NCI-H1105 (cell line): Measurements from ENCODE around the gene DIP2B.

ENCODE experiments used
- DNase-seq: peaks from one replicate; lab custom pipeline; 2025; lab: John Stamatoyannopoulos, UW

DIP2B gene

GRCh38 chr12:50611021-50611744, 106.4 kb downstream of the DIP2B start:
- no peak for DNase-seq

GRCh38 chr12:50612882-50613281, 108.1 kb downstream of the DIP2B start:
- no peak for DNase-seq

DNA sequence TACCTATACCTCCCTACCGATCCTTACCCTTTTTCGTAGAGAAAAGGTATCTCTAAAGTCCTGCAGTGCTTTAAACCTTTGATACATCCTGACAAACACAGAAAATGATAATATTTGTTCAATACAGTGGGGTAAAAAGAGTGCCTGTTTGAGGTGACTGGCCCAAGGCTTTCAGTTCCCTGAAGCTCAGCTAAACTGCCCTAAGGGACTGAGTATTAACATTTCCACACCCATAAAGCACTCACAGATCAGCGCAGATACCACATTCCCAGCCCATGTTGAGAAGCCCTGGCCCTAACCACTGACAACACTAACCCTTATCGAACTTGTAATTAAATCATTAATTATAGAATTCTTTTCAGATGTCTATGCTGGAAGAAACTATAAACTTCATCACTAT, 108.7 kb downstream of the DIP2B start:
- DNase-seq = no peak

DNA sequence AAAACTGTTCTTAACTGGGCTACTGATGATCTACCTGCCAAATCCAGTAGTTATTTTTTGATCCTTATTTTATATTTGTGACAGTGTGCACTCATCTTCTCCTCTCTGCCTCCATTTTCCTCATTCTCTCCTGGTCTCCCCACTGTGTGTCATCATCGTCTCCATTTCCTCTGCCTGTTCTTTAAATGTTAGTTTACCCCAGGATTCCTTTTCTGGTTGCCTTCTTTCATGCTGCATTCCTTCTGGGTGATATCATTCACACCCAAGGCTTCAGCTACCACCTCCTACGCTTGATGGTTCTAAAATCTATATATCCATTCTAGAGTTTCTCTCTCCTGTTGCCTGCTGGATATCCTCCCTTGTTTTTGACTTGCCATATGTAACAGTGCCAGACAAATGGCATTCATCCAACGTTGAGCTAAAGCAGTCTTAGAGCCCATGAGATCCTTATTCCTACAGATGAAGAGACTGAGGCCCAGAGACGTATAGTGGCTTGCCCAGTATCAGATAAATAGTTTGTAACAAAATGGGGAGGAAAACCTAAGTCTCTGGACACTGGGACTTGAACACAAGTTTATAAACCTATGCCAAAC, 109.5 kb downstream of the DIP2B start:
- no peak for DNase-seq

DNA sequence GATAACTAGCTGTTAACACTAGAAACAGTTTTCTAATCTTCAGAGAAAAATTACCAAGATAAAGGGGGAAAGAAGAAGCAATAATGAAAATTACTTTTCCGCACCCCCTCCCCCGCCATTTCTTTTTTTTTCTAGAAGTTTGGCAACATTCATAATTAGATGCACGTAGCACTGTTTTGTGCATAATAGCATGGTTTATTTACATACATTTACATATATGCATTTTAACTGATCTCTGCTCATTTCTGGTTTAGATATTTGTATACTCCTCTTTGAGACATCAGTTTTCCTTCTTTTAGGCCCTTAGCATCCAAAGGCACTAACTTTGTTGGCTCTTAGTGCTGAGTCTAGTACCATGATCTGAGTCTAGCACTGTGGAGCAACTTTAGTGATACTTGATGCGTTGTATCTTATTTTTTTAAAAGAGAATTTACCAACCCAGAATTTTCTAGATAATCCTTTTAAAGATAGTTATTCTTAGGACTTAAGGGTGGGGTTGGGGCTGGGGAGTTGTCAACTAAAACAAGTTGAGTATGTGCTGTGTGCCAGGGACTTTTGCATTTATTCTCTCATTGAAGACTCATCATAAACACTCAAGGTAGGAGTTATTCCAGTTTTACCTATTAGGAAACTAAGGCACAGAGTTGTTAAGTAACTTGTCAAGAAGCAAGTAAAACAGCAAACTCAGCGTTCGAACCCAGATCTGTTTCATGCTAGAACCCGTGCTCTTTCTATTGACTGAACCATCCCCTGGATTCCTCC, 110.5 kb downstream of the DIP2B start:
- DNase-seq = no peak

DNA sequence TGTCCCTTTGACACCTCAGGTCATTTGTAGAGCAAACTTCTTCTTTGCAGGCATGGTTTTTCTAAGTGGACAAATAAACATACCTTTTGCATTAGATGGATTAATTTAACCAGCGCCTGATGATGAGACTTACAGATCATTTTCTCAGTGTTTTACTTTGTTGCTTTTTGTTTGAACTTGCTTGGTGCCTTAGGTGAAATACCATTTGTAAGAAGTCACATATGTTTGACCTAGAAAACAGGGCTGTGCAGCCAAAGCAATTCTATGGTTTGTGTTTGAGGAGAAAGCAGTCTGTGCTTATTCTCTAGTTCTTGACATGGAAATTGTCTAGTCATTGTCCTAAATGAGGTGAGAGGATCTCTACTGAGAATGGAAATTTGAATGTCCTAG, 111.1 kb downstream of the DIP2B start:
- no peak for DNase-seq

- DNase-seq = no peak
These were observed 112.9 kb downstream of the DIP2B start for GRCh38 chr12:50617657-50618056.

GRCh38 chr12:50618864-50619609, 114.3 kb downstream of the DIP2B start:
- DNase-seq = no peak

DNA sequence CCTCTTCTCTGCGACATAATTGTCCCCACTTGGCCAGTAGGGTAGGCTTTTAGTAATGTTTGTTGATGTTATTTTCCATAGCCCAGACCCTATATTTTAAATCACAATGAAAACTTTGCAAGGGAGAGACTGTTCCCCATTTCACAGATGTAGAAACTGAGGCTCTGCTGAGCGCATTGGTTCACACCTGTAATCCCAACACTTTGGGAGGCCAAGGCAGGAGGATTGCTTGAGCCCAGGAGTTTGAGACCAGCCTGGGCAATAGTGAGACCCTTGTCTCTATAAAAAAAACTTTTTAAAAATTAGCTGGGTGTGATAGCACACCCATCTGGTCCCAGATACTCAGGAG, 114.8 kb downstream of the DIP2B start:
- no peak for DNase-seq

GRCh38 chr12:50620109-50620977, 115.6 kb downstream of the DIP2B start:
- DNase-seq = no peak

DNA sequence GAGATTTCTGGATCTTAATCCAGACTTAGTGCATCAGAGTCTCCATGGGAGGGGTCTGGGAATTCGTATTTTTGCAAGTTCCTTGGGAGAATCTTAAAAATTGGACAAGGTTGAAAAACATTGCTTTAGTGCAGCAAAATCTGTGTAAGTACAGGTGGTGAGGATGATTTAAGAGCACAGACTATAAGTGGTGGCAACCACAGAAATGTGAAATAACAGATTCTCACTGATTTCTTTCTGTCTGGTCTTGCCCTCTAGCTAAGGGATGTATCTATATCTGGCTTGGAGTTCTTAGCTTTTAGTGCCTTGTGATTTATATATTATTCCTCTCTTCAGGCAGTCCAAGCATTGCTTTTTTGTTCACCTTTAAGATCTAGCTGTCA, 116.2 kb downstream of the DIP2B start:
- no peak for DNase-seq

DNA sequence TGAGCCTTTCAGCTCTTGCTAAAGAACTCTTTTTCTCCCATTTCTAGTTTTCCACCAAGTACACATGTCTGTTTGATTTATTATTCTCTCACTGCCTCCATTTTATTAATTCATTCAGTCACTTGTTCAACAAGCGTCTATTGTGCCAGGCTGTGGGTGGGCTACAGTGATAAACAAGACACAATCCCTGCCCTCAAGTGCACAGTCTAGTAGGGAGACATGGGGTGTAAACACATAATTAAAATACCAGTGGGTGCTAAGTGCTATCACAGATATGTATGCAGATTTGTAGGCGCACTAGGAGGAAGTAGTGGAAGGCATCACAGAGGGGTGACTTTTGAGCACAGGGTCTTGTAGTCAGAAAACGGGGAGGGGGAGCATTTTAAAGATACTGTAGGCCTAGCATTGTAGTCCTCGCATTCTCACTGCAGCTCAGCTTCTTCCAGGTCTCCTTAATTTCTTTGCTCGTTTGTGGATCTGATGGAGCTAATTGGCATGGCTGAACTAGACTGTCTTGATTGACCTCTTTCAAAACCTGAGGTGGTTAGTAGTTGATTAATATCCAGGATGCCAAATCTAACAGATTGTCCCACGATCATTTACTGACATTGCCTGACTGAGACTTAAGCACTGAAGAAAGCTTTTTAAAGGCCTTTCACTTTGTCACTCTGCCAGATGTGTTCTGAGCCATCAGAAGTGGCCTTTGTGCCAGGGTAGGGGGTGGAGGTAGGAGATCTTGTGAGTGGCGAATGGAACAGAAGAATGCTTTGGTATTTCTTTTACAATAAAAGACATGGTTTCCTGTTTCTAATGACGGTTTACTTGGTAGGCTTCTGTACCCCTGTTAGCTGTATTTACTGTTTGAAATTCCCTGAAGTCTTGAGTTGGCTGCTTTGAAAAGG, 116.9 kb downstream of the DIP2B start:
- DNase-seq = no peak

DNA sequence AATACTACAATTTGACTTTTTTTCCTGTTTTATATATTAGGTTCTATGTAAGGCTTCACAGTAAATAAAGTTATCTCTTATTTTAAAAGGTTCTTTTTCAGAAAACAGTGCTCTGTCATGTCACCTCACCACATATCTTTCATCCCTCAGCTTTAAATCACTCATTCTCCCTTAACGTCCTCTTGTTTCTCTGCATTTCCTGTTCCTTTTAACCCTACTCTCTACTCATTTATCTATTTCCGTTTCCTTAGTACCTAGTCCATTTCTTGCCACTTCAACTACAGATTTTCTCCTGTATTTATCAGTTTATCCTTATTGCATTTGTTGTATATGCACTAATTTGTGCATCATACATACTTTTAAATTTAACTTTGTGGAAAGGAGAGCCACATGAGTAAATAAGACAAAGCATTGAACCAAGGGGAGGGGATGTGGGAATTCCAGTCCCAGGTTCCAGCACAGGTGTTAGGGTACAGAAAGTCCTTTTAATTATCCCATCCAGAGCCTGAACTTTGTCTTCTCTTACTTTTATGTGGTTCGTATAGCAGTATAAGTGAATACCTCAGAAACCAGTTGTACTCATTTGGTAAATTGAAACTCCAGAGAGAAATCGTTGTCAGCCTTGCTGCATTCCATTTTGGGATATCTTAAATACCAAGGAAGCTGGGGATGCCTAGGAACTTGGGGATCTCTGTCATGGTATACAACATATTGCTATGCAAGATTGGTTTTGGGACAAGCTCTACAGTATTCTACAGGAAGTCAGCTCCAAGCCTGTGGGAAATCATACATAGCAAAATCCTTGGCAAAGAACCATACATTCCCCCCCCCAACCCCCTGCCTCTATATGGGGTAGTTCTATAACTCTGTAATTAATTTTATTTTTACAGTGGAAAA, 120.5 kb downstream of the DIP2B start:
- no peak for DNase-seq

DNA sequence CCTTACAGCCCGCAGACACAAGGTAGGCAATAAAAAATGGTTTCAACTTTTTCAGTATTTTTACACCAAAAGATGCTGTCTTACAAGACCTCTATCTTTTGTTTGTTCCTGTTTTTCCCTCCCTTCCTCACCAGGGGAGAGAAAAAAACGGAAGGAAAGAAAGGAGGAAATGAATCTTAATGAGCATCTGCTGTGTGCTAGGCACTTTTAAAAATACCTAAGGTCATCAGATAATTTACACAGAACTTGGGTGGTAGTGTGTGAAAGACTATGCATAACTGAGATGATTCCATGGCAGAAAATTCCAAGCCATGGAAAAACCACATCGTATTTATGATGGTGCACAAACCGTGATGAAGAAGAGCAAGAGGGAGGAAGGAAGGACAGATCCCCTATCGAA, 121.2 kb downstream of the DIP2B start:
- no peak for DNase-seq

GRCh38 chr12:50627491-50627890, 122.7 kb downstream of the DIP2B start:
- no peak for DNase-seq

DNA sequence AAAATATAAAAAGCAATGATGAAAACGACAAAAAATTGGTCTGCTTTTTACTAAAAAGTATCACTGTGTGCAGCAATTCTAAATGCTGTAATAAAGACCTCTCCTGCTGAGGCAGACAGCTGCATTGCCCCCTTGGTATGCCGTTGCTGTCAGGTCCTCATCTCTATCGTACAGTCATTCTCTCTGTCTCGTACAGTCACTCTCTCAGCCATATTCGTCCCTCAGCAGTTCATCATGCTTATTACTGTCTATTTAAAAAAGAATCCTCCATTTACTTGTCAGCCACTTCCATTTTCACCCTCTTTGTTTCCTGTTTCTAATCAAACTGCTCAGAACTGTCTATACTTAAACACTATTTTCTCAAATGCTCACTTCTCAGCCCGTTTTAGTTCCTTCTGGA, 123.6 kb downstream of the DIP2B start:
- DNase-seq = no peak

DNA sequence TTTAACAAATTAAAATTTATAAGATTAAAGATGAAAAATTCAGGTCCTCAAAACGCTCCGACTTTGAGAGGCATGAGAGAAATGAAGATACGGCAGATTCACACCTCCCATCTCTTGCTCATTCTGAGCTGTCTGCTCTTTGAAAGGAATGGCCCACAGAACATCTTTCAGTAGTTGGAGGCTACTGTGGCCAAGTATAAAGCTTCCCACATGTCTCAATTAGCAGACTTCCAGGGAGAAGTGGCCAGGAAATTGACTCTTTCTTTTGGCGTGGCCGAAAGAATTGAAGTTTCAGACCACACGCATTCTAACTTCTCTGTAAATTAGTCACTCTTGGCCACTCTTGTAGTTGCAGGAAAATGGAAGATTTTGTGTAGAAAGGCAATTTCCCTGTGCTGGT, 129.2 kb downstream of the DIP2B start:
- no peak for DNase-seq

DNA sequence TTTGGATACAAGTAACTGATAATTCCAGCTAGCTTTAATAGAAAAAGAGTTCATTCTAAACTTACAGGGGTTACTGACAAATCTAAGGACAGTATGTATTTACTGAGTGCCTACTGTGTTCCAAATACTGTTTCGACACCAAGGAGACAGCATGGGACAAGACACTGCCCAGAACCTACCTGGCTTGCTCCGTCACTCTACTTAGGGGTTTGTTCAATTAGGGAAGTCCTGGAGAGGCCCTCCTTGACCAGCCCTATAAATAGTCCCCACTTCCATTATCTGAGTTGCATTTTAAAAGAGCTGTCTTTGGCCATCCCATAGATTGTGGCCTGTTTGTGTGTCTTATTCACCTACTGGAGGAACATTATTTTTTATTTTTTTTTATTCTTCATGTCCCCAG, 129.6 kb downstream of the DIP2B start:
- DNase-seq = no peak

- no peak for DNase-seq
These were observed 130.6 kb downstream of the DIP2B start for GRCh38 chr12:50635364-50635763.

DNA sequence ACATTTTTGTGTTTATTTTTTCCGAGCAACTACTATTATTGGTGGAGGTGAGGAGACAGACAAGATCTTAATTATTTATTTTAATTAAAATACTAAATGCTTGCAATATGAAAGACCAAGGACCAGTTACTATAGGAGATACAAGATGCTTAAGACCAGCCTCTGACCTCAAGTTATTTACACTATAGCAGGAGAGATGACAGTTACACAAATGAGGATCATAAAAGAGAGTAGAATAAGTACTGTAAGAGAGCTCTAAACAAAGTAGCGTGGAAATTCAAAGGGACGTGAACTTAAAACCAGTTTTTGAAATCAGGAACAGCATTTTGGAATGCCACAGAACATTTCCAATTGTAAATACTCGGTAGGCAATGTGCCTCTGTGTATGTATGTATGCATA, 131.1 kb downstream of the DIP2B start:
- no peak for DNase-seq
